H9 (cell line): ENCODE results near the gene ARHGEF10L. TPM values are rescaled to one million over a fixed set of nuclear protein-coding genes. Genes with fewer than 3 reads are reported as not detected.
A peak's percentile ranks its signal among the peaks of the same experiment; 100 is the strongest.

Source experiments
- DNase-seq: peaks from one replicate; pipeline ENCODE4 v3.0.0-alpha.2; 2017
- H2AFZ ChIP-seq: one replicate; pipeline ENCODE4 v1.6.1; 2013; ENCODE audit warnings: mild to moderate bottlenecking, low read length, control low read depth, moderate library complexity
- H2AK5ac ChIP-seq: 2 replicates; pipeline ENCODE4 v1.6.1; 2013; ENCODE audit warnings: low read length, control low read depth, mixed read lengths; ENCODE audit not compliant: insufficient read length
- H2BK120ac ChIP-seq: one replicate; pipeline ENCODE4 v1.6.1; 2013; ENCODE audit warnings: low read depth, mild to moderate bottlenecking, low read length, control low read depth, inconsistent platforms; ENCODE audit not compliant: poor library complexity, severe bottlenecking
- H2BK12ac ChIP-seq: 2 replicates; pipeline ENCODE4 v1.6.1; 2013; ENCODE audit warnings: low read length, control low read depth, mixed read lengths, low read depth; ENCODE audit not compliant: insufficient read length
- H2BK15ac ChIP-seq: 2 replicates; pipeline ENCODE4 v1.6.1; 2013; ENCODE audit warnings: low read depth, low read length, control low read depth
- H2BK20ac ChIP-seq: one replicate; pipeline ENCODE4 v1.6.1; 2013; ENCODE audit warnings: low read depth, mild to moderate bottlenecking, low read length, control low read depth, inconsistent platforms; ENCODE audit not compliant: poor library complexity, severe bottlenecking
- H2BK5ac ChIP-seq: 2 replicates; pipeline ENCODE4 v1.6.1; 2013; ENCODE audit warnings: low read length, control low read depth, mixed read lengths; ENCODE audit not compliant: insufficient read length
- H3K14ac ChIP-seq: 2 replicates; pipeline ENCODE4 v1.6.1; 2013; ENCODE audit warnings: low read length, control low read depth; ENCODE audit not compliant: insufficient read depth
- H3K18ac ChIP-seq: 2 replicates; pipeline ENCODE4 v1.6.1; 2013; ENCODE audit warnings: low read depth, mild to moderate bottlenecking, mixed read lengths, low read length, control low read depth; ENCODE audit not compliant: insufficient read length
- H3K23ac ChIP-seq: 2 replicates; pipeline ENCODE4 v1.6.1; 2013; ENCODE audit warnings: low read length, control low read depth, mixed read lengths, low read depth; ENCODE audit not compliant: insufficient read length
- H3K23me2 ChIP-seq: 2 replicates; pipeline ENCODE4 v1.6.1; 2013; ENCODE audit warnings: low read depth, mild to moderate bottlenecking, mixed read lengths, low read length, control low read depth; ENCODE audit not compliant: insufficient read length, poor library complexity, severe bottlenecking
- H3K27ac ChIP-seq: 2 replicates; pipeline ENCODE4 v1.5.1; 2013; ENCODE audit warnings: low read length, control low read depth, mixed read lengths, low read depth; ENCODE audit not compliant: insufficient read length
- H3K27me3 ChIP-seq: 2 replicates; pipeline ENCODE4 v1.6.1; 2013; ENCODE audit warnings: low read length, control low read depth, inconsistent platforms; ENCODE audit not compliant: insufficient read depth
- H3K4ac ChIP-seq: 2 replicates; pipeline ENCODE4 v1.6.1; 2013; ENCODE audit warnings: low read depth, mild to moderate bottlenecking, control low read depth, inconsistent platforms, low read length, moderate library complexity
- H3K4me1 ChIP-seq: 2 replicates; pipeline ENCODE4 v1.6.1; 2013; ENCODE audit warnings: low read length, control low read depth, inconsistent platforms; ENCODE audit not compliant: insufficient read depth
- H3K4me2 ChIP-seq: 2 replicates; pipeline ENCODE4 v1.6.1; 2013; ENCODE audit warnings: low read length, control low read depth, mixed read lengths; ENCODE audit not compliant: insufficient read length, insufficient read depth
- H3K56ac ChIP-seq: 2 replicates; pipeline ENCODE4 v1.6.1; 2013; ENCODE audit warnings: low read depth, mild to moderate bottlenecking, mixed read lengths, low read length, control low read depth; ENCODE audit not compliant: insufficient read length
- H3K79me1 ChIP-seq: 2 replicates; pipeline ENCODE4 v1.6.1; 2013; ENCODE audit warnings: low read depth, mild to moderate bottlenecking, moderate library complexity, low read length, control low read depth, inconsistent platforms; ENCODE audit not compliant: insufficient read depth, poor library complexity, severe bottlenecking
- H3K79me2 ChIP-seq: 2 replicates; pipeline ENCODE4 v1.6.1; 2013; ENCODE audit warnings: low read length, control low read depth, inconsistent platforms; ENCODE audit not compliant: insufficient read depth
- H3K9ac ChIP-seq: 2 replicates; pipeline ENCODE4 v1.6.1; 2013; ENCODE audit warnings: low read length, control low read depth, mixed read lengths; ENCODE audit not compliant: insufficient read length; ENCODE audit errors: extremely low read depth
- H3K9me3 ChIP-seq: one replicate; pipeline ENCODE4 v1.6.1; 2013; ENCODE audit warnings: low read depth, low read length, inconsistent platforms; ENCODE audit not compliant: control insufficient read depth
- H3T11ph ChIP-seq: one replicate; pipeline ENCODE4 v1.6.1; 2013; ENCODE audit warnings: mild to moderate bottlenecking, low read length, control low read depth, inconsistent platforms
- H4K20me1 ChIP-seq: one replicate; pipeline ENCODE4 v1.6.1; 2013; ENCODE audit not compliant: control insufficient read depth, insufficient read length, insufficient read depth
- H4K5ac ChIP-seq: 2 replicates; pipeline ENCODE4 v1.6.1; 2013; ENCODE audit warnings: low read depth, mild to moderate bottlenecking, mixed read lengths, low read length, control low read depth; ENCODE audit not compliant: insufficient read length
- H4K8ac ChIP-seq: replicated peaks from 2 replicates; pipeline ENCODE4 v1.6.1; 2013; ENCODE audit warnings: low read length, control low read depth, mixed read lengths, low read depth; ENCODE audit not compliant: insufficient read length
- H4K91ac ChIP-seq: 2 replicates; pipeline ENCODE4 v1.6.1; 2013; ENCODE audit warnings: low read depth, mild to moderate bottlenecking, moderate library complexity, mixed read lengths, low read length, control low read depth; ENCODE audit not compliant: insufficient read length
- H3K27ac Mint-ChIP-seq, 3 experiments: 2 replicates in 2 of 3; 3 replicates in 1 of 3; pipeline ENCODE4 v1.8.0; 2020 to 2021; ENCODE audit warnings: mixed read lengths in 3 of 3, mild to moderate bottlenecking in 1 of 3, moderate library complexity in 1 of 3
- H3K27me3 Mint-ChIP-seq: 2 replicates; pipeline ENCODE4 v1.8.0; 2021; ENCODE audit warnings: low read depth, mild to moderate bottlenecking, moderate library complexity, mixed read lengths
- H3K36me3 Mint-ChIP-seq, 3 experiments: 2 replicates in 2 of 3; 3 replicates in 1 of 3; pipeline ENCODE4 v1.8.0; 2020 to 2021; ENCODE audit warnings: low read depth in 3 of 3, mixed read lengths in 3 of 3; ENCODE audit not compliant: insufficient read depth in 1 of 3
- H3K4me1 Mint-ChIP-seq, 2 experiments: 2 replicates each; pipeline ENCODE4 v1.8.0; 2020; ENCODE audit warnings: mixed read lengths in 2 of 2
- H3K4me3 Mint-ChIP-seq, 2 experiments: 2 replicates in 1 of 2; 3 replicates in 1 of 2; pipeline ENCODE4 v1.8.0; 2020 to 2021; ENCODE audit warnings: mild to moderate bottlenecking in 2 of 2, mixed read lengths in 2 of 2, moderate library complexity in 1 of 2
- H3K9me3 Mint-ChIP-seq, 2 experiments: 2 replicates in 1 of 2; 3 replicates in 1 of 2; pipeline ENCODE4 v1.8.0; 2020; ENCODE audit warnings: mild to moderate bottlenecking in 2 of 2, mixed read lengths in 2 of 2, moderate library complexity in 1 of 2
- WGBS: extraction: QIAGEN DNeasy Blood & Tissue Kit; methylation state at CpG from one replicate; pipeline ENCODE4 v1.1.7; 2013; ENCODE audit warnings: missing lambda C conversion rate, low lambda C conversion rate, mixed read lengths; ENCODE audit not compliant: insufficient read length; ENCODE audit errors: extremely low coverage; 5-methylcytosine and 5-hydroxymethylcytosine counted together
- total RNA-seq: library from RNA; stranded (reverse); gene quantifications from 2 replicates; pipeline ENCODE4 v1.2.1, GENCODE V29; 2021
- TF ChIP-seq, protein P1 (sequence below): fragments of 200-600 bp; sonication (generic); conservative IDR thresholded peaks from 3 replicates; pipeline ENCODE4 v1.8.0; 2021; ENCODE audit warnings: antibody characterized with exemption, mild to moderate bottlenecking

Gene ARHGEF10L
- total RNA-seq, 1 experiment from 2014 or later: 20.2 TPM

DNA sequence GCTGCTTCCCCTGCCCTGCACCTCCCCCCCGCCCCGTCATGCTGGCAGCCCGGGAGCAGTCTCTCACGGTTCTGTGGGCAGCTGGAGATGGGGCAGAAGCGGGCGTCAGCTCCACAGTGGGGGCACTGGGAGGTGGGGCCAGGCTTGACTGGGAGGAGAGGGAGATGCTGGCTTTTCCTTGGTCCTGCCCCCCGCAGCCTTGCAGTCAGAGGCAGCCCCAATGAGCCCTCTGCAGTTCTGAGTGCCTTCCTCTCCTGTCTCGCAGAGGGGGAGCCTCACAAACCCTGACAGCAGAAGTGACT, 21.7 kb downstream of the ARHGEF10L start:
- no peaks in the 10 kb centered on the region for H4K20me1 ChIP-seq
- H3K27me3 Mint-ChIP-seq: no peaks in the 10 kb centered on the region; the same call in 1 of the 2 replicates
- H3K36me3 Mint-ChIP-seq: no peaks in the 10 kb centered on the region; a peak in 1 of 7 replicates
- TF ChIP-seq, protein P1, sequence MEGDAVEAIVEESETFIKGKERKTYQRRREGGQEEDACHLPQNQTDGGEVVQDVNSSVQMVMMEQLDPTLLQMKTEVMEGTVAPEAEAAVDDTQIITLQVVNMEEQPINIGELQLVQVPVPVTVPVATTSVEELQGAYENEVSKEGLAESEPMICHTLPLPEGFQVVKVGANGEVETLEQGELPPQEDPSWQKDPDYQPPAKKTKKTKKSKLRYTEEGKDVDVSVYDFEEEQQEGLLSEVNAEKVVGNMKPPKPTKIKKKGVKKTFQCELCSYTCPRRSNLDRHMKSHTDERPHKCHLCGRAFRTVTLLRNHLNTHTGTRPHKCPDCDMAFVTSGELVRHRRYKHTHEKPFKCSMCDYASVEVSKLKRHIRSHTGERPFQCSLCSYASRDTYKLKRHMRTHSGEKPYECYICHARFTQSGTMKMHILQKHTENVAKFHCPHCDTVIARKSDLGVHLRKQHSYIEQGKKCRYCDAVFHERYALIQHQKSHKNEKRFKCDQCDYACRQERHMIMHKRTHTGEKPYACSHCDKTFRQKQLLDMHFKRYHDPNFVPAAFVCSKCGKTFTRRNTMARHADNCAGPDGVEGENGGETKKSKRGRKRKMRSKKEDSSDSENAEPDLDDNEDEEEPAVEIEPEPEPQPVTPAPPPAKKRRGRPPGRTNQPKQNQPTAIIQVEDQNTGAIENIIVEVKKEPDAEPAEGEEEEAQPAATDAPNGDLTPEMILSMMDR: no peak
- DNase-seq: no peak
- no peak overlapping the region for H3K4me2 ChIP-seq
- no peak overlapping the region for H3K4ac ChIP-seq
- H3K4me3 Mint-ChIP-seq: no peak overlapping the region
- H2BK15ac ChIP-seq: no peak overlapping the region
- H4K8ac ChIP-seq: no peak overlapping the region
- H4K91ac ChIP-seq: no peak overlapping the region
- H3K18ac ChIP-seq: no peak overlapping the region
- H2AFZ ChIP-seq: no peak overlapping the region
- H3K9me3 Mint-ChIP-seq: no peaks in the 10 kb centered on the region
- H3K56ac ChIP-seq: no peak overlapping the region
- H3K79me1 ChIP-seq: no peaks in the 10 kb centered on the region
- H3K27me3 ChIP-seq: no peaks in the 10 kb centered on the region
- H4K5ac ChIP-seq: no peak overlapping the region
- WGBS: no CpG with 5 or more reads among the region's 8 CpGs
- H3K4me1 ChIP-seq: peaks cover 30% of the 10 kb centered on the region; the same call in 1 of the 2 replicates
- no peak overlapping the region for H3K9ac ChIP-seq
- no peak overlapping the region for H3K27ac Mint-ChIP-seq
- peaks cover 79 to 90% of the 10 kb centered on the region in 2 experiments for H3K4me1 Mint-ChIP-seq
- no peak overlapping the region for H2BK120ac ChIP-seq
- peak overlapping the region; percentile 32; the same call in 1 of the 2 replicates for H3K14ac ChIP-seq
- H3K23ac ChIP-seq: no peak overlapping the region
- H3K27ac ChIP-seq: no peak overlapping the region
- H3K23me2 ChIP-seq: no peaks in the 10 kb centered on the region
- no peak overlapping the region for H3T11ph ChIP-seq
- no peak overlapping the region for H2BK20ac ChIP-seq
- H2AK5ac ChIP-seq: no peak overlapping the region
- no peaks in the 10 kb centered on the region for H3K9me3 ChIP-seq
- no peak overlapping the region for H2BK12ac ChIP-seq
- peaks cover 3% of the 10 kb centered on the region; the same call in 1 of the 2 replicates for H3K79me2 ChIP-seq
- H2BK5ac ChIP-seq: no peak overlapping the region
